CD14-positive monocyte (primary cell): ENCODE measurements around the gene IGF1R. TPM values are rescaled to one million over a fixed set of nuclear protein-coding genes. Genes with fewer than 3 reads are reported as not detected.

Experiments
- DNase-seq, 3 donors: peaks; one replicate each; pipeline ENCODE4 v3.0.0-alpha.2; 2011 to 2022
- H2AFZ ChIP-seq: 2 replicates; pipeline ENCODE4 v1.6.0; 2012; ENCODE audit warnings: mild to moderate bottlenecking, low read depth, low read length, inconsistent platforms; ENCODE audit not compliant: insufficient read depth, poor library complexity, severe bottlenecking
- H3K27ac ChIP-seq, 2 donors: 1 replicate in 1 of 2; 2 replicates in 1 of 2; pipeline ENCODE4 v1.5.1; 2012 to 2013; ENCODE audit warnings: low read length in 2 of 2, control low read depth in 1 of 2, inconsistent platforms in 1 of 2, low read depth in 1 of 2, mild to moderate bottlenecking in 1 of 2
- H3K27me3 ChIP-seq, 2 donors: one replicate each; pipeline versions ENCODE4 v1.6.0 to v1.6.1; 2011 to 2013; ENCODE audit warnings: low read length in 2 of 2; ENCODE audit not compliant: control insufficient read depth in 2 of 2, insufficient read depth in 2 of 2
- H3K36me3 ChIP-seq, 2 donors: replicated peaks in 1 of 2; 1 replicate in 1 of 2; 2 replicates in 1 of 2; pipeline versions ENCODE4 v1.5.1 to v1.6.1; 2012 to 2013; ENCODE audit warnings: low read length in 2 of 2, control low read depth in 1 of 2, inconsistent platforms in 1 of 2, mild to moderate bottlenecking in 1 of 2; ENCODE audit not compliant: insufficient read depth in 2 of 2, control insufficient read depth in 1 of 2
- H3K4me1 ChIP-seq, 2 donors: 1 replicate in 1 of 2; 2 replicates in 1 of 2; pipeline versions ENCODE4 v1.5.1 to v1.6.1; 2012 to 2013; ENCODE audit warnings: low read length in 2 of 2, control low read depth in 1 of 2, inconsistent platforms in 1 of 2, mild to moderate bottlenecking in 1 of 2, moderate library complexity in 1 of 2; ENCODE audit not compliant: insufficient read depth in 2 of 2, control insufficient read depth in 1 of 2
- H3K4me2 ChIP-seq: replicated peaks from 2 replicates; pipeline ENCODE3; 2012; ENCODE audit warnings: low read length, moderate library complexity, mild to moderate bottlenecking; ENCODE audit not compliant: poor library complexity, severe bottlenecking; ENCODE audit errors: extremely low read depth
- H3K4me3 ChIP-seq, 3 experiments: fragments of 200-600 bp in 1 of 3; sonication (generic) in 1 of 3; replicated peaks in 1 of 3; 1 replicate in 2 of 3; 2 replicates in 1 of 3; pipeline ENCODE4 v1.5.1; 2011 to 2013; ENCODE audit warnings: low read length in 3 of 3, mild to moderate bottlenecking in 3 of 3, control low read depth in 2 of 3, low read depth in 2 of 3, inconsistent platforms in 1 of 3, moderate library complexity in 1 of 3
- H3K79me2 ChIP-seq: 2 replicates; pipeline ENCODE4 v1.6.0; 2012; ENCODE audit warnings: mild to moderate bottlenecking, control low read depth, inconsistent platforms, low read length, moderate library complexity; ENCODE audit not compliant: insufficient read depth
- H3K9ac ChIP-seq: 2 replicates; pipeline ENCODE4 v1.6.0; 2017; ENCODE audit warnings: low read length, mild to moderate bottlenecking; ENCODE audit not compliant: insufficient read depth, poor library complexity, severe bottlenecking
- H3K9me3 ChIP-seq, 2 donors: replicated peaks in 1 of 2; 1 replicate in 1 of 2; 2 replicates in 1 of 2; pipeline versions ENCODE4 v1.5.1 to v1.6.1; 2012 to 2013; ENCODE audit warnings: low read length in 2 of 2, control low read depth in 1 of 2; ENCODE audit not compliant: control insufficient read depth in 1 of 2, insufficient read depth in 1 of 2
- H4K20me1 ChIP-seq: 2 replicates; pipeline ENCODE4 v1.6.0; 2012; ENCODE audit warnings: mild to moderate bottlenecking, low read length, control low read depth, moderate library complexity; ENCODE audit not compliant: insufficient read depth
- H3K27ac Mint-ChIP-seq, 7 donors: one replicate each; pipeline ENCODE4 v1.8.0; 2020; ENCODE audit warnings: mild to moderate bottlenecking in 7 of 7, mixed read lengths in 7 of 7, moderate library complexity in 6 of 7, inconsistent platforms in 2 of 7
- H3K27me3 Mint-ChIP-seq, 3 donors: one replicate each; pipeline ENCODE4 v1.8.0; 2021 to 2022; ENCODE audit warnings: low read depth in 3 of 3, mild to moderate bottlenecking in 3 of 3, mixed read lengths in 3 of 3, moderate library complexity in 3 of 3, inconsistent platforms in 1 of 3
- H3K36me3 Mint-ChIP-seq, 2 donors: one replicate each; pipeline ENCODE4 v1.8.0; 2020; ENCODE audit warnings: mixed read lengths in 2 of 2, inconsistent platforms in 1 of 2, mild to moderate bottlenecking in 1 of 2
- H3K4me1 Mint-ChIP-seq: one replicate; pipeline ENCODE4 v1.8.0; 2020; ENCODE audit warnings: mild to moderate bottlenecking, mixed read lengths
- H3K4me3 Mint-ChIP-seq, 2 donors: one replicate each; pipeline ENCODE4 v1.8.0; 2020; ENCODE audit warnings: mild to moderate bottlenecking in 2 of 2, mixed read lengths in 2 of 2, moderate library complexity in 1 of 2
- H3K9me3 Mint-ChIP-seq, 7 donors: one replicate each; pipeline ENCODE4 v1.8.0; 2020 to 2022; ENCODE audit warnings: mixed read lengths in 7 of 7, mild to moderate bottlenecking in 6 of 7, moderate library complexity in 6 of 7, inconsistent platforms in 2 of 7
- CTCF ChIP-seq: fragments of 200-600 bp; IDR thresholded peaks from one replicate; pipeline ENCODE4 v1.8.0; 2022; ENCODE audit warnings: antibody characterized with exemption, mild to moderate bottlenecking
- WGBS: methylation state at CpG from one replicate; pipeline ENCODE4 v1.1.5; 2013; ENCODE audit warnings: missing lambda C conversion rate; ENCODE audit not compliant: insufficient coverage; 5-methylcytosine and 5-hydroxymethylcytosine counted together
- intact Hi-C, 2 donors: fragments of 100-400 bp; cut with micrococcal nuclease; formaldehyde crosslinking; loops; one replicate each; pipeline versions ENCODE4 v1.15.0 to v1.15.1; 2023
- polyA plus RNA-seq, 3 donors: library from polyadenylated mRNA; depleted of rRNA in 1 of 3; unstranded in 2 of 3; stranded (reverse) in 1 of 3; fragments of 300-500 nt in 2 of 3; fragments of >200 nt in 1 of 3; fragmentation: Illumina TruSeq in 2 of 3; gene quantifications; 1 replicate in 2 of 3; 2 replicates in 1 of 3; pipeline ENCODE4 v1.2.3, GENCODE V29; 2012 to 2021

IGF1R gene
- polyA plus RNA-seq, 3 donors: 0.35 to 4.9 (median 0.67) TPM

GRCh38 chr15:98914626-98915025 is 266.3 kb downstream of the IGF1R start:
- H3K4me3 Mint-ChIP-seq: no peak overlapping the region
- Histone ChIP-seq H3K9ac (no peak overlapping the region), H3K4me1 (peaks cover 4 to 9% of the 10 kb centered on the region in 2 donors), H3K9me3 (no peaks in the 10 kb centered on the region), H3K27me3 (no peaks in the 10 kb centered on the region), H3K79me2 (no peaks in the 10 kb centered on the region), H3K36me3 (peaks cover 56 to 94% of the 10 kb centered on the region in 2 donors), H4K20me1 (no peaks in the 10 kb centered on the region), H3K4me2 (no peak overlapping the region), H3K27ac (peak overlapping the region in 1 of 2 donors; percentile 44), H2AFZ (no peak overlapping the region), H3K4me3 (no peak overlapping the region)
- H3K27ac Mint-ChIP-seq: no peak overlapping the region
- TF ChIP-seq CTCF: no peak
- H3K36me3 Mint-ChIP-seq: peaks cover 66 to 79% of the 10 kb centered on the region in 2 donors
- peaks cover 0 to 2% (median 0%) of the 10 kb centered on the region in 3 donors for H3K27me3 Mint-ChIP-seq
- intact Hi-C loops: no loop called here
- no peaks in the 10 kb centered on the region for H3K9me3 Mint-ChIP-seq
- 100% methylated on average over 2 of the region's 7 CpGs for WGBS
- peaks cover 10% of the 10 kb centered on the region for H3K4me1 Mint-ChIP-seq
- DNase-seq: no peak

- peak overlapping the region in 1 of 7 donors; percentile 30 for H3K27ac Mint-ChIP-seq
- peaks cover 44 to 90% of the 10 kb centered on the region in 2 donors for H3K36me3 ChIP-seq
Observed at GRCh38 chr15:98916826-98917225, 268.5 kb downstream of the IGF1R start.

More at GRCh38 chr15:98916826-98917225, 268.5 kb downstream of the IGF1R start:
- no peak overlapping the region for H3K4me3 Mint-ChIP-seq
- H3K9me3 Mint-ChIP-seq: peaks cover 0 to 7% (median 0%) of the 10 kb centered on the region in 7 donors
- intact Hi-C loops: no loop called here
- peaks cover 16% of the 10 kb centered on the region for H3K4me1 Mint-ChIP-seq
- Histone ChIP-seq H3K4me3 (no peak overlapping the region), H3K27me3 (no peaks in the 10 kb centered on the region), H2AFZ (no peak overlapping the region), H3K79me2 (no peaks in the 10 kb centered on the region), H3K27ac (no peak overlapping the region), H3K9me3 (no peaks in the 10 kb centered on the region), H3K9ac (no peak overlapping the region), H4K20me1 (no peaks in the 10 kb centered on the region), H3K4me1 (peaks cover 4 to 15% of the 10 kb centered on the region in 2 donors), H3K4me2 (no peak overlapping the region)
- peaks cover 0 to 2% (median 1%) of the 10 kb centered on the region in 3 donors for H3K27me3 Mint-ChIP-seq
- WGBS: 100% methylated on average over 4 of the region's 8 CpGs
- DNase-seq: no peak
- peaks cover 61 to 77% of the 10 kb centered on the region in 2 donors for H3K36me3 Mint-ChIP-seq
- TF ChIP-seq CTCF: no peak
